ENCODE data around the gene SLC13A2.

- TF ChIP-seq EZH2 (IDR thresholded peaks at IDR 0.05; ENCODE audit: low read length): no peak
- TF ChIP-seq, protein P1, sequence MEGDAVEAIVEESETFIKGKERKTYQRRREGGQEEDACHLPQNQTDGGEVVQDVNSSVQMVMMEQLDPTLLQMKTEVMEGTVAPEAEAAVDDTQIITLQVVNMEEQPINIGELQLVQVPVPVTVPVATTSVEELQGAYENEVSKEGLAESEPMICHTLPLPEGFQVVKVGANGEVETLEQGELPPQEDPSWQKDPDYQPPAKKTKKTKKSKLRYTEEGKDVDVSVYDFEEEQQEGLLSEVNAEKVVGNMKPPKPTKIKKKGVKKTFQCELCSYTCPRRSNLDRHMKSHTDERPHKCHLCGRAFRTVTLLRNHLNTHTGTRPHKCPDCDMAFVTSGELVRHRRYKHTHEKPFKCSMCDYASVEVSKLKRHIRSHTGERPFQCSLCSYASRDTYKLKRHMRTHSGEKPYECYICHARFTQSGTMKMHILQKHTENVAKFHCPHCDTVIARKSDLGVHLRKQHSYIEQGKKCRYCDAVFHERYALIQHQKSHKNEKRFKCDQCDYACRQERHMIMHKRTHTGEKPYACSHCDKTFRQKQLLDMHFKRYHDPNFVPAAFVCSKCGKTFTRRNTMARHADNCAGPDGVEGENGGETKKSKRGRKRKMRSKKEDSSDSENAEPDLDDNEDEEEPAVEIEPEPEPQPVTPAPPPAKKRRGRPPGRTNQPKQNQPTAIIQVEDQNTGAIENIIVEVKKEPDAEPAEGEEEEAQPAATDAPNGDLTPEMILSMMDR (optimal IDR thresholded peaks at IDR 0.05 in 1 of 3, IDR thresholded peaks at IDR 0.05 in 1 of 3, conservative IDR thresholded peaks at IDR 0.05 in 1 of 3; ENCODE audit: extremely low read depth in 1 of 3, insufficient read depth in 2 of 3, low read length in 3 of 3): no peak
Measured at GRCh38 chr17:28443901-28444638, 29.4 kb upstream of the SLC13A2 start.

All from keratinocyte (primary cell).